Lower leg skin (tissue), 4 donors: Measurements from ENCODE around the gene EML1. TPM values are rescaled to one million over a fixed set of nuclear protein-coding genes. Genes with fewer than 3 reads are reported as not detected.
A peak's percentile ranks its signal among the peaks of the same experiment; 100 is the strongest.

Experiments
- DNase-seq, 2 donors: peaks; one replicate each; pipeline ENCODE4 v3.0.0-alpha.2; 2019; ENCODE audit warnings: low spot score in 2 of 2
- H3K4me3 ChIP-seq: fragments of 200-600 bp; sonication (generic); 2 replicates; pipeline ENCODE4 v1.5.1; 2017; ENCODE audit warnings: mild to moderate bottlenecking, low read depth; ENCODE audit not compliant: poor library complexity, severe bottlenecking
- CTCF ChIP-seq, 3 donors: fragments of 450-650 bp; IDR thresholded peaks; one replicate each; pipeline ENCODE4 v1.5.1; 2016; ENCODE audit warnings: antibody characterized with exemption in 3 of 3, mild to moderate bottlenecking in 3 of 3, moderate library complexity in 2 of 3
- POLR2A ChIP-seq, 2 donors: fragments of 450-650 bp; IDR thresholded peaks; one replicate each; pipeline ENCODE4 v1.6.1; 2016 to 2017; ENCODE audit warnings: antibody characterized with exemption in 2 of 2, mild to moderate bottlenecking in 1 of 2, moderate library complexity in 1 of 2
- WGBS, 2 donors: methylation state at CpG; one replicate each; pipeline ENCODE4 v1.1.5; 2018; 5-methylcytosine and 5-hydroxymethylcytosine counted together
- intact Hi-C: fragments of 100-400 bp; cut with DNase I; formaldehyde crosslinking; loops from one replicate; pipeline ENCODE4 v1.15.0; 2023; ENCODE audit warnings: low total_unique reads
- total RNA-seq, 4 donors: library from RNA; depleted of rRNA; stranded (reverse); fragments of >200 nt; gene quantifications; one replicate each; pipeline ENCODE4 v1.1.0, GENCODE V29; 2016

Gene EML1
- total RNA-seq, 4 donors from 2014 or later: 10.7 to 24.7 (median 21.3) TPM

GRCh38 chr14:99961826-99962518, 168.8 kb downstream of the EML1 start:
- H3K4me3 ChIP-seq: no peak overlapping the region
- 61 to 64% methylated on average over 18 of the region's 18 CpGs for WGBS, 2 donors
- DNase-seq: peak in 1 of 2 donors; percentile 52
- TF ChIP-seq POLR2A (IDR thresholded peaks at IDR 0.05): no peak
- TF ChIP-seq CTCF (IDR thresholded peaks at IDR 0.05): no peak
- intact Hi-C loops: no loop called here

DNA sequence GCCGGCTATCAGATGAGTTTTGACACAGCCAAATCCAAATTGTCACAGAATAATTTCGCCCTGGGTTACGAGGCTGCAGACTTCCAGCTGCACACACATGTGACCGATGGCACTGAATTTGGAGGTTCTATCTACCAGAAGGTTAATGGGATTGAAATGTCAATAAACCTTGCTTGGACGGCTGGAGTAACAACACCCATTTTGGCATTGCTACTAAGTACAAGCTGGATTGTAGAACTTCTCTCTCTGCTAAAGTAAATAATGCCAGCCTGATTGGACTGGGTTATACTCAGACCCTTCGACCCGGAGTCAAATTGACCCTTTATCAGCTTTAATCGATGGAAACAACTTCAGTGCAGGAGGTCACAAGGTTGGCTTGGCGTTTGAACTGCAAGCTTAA, 171.8 kb downstream of the EML1 start:
- no peak overlapping the region for H3K4me3 ChIP-seq
- DNase-seq: no peak
- intact Hi-C loops: no loop called here
- TF ChIP-seq POLR2A (IDR thresholded peaks at IDR 0.05): no peak
- TF ChIP-seq CTCF (IDR thresholded peaks at IDR 0.05): no peak
- WGBS, 2 donors: 90 to 93% methylated on average over 9 of the region's 9 CpGs

GRCh38 chr14:99966037-99966835, 173.0 kb downstream of the EML1 start:
- TF ChIP-seq CTCF (IDR thresholded peaks at IDR 0.05) (no peak), POLR2A (IDR thresholded peaks at IDR 0.05) (no peak)
- H3K4me3 ChIP-seq: no peak overlapping the region
- intact Hi-C loops: no loop called here
- DNase-seq: no peak
- WGBS, 2 donors: 93 to 94% methylated on average over 22 to 23 of the region's 23 CpGs

DNA sequence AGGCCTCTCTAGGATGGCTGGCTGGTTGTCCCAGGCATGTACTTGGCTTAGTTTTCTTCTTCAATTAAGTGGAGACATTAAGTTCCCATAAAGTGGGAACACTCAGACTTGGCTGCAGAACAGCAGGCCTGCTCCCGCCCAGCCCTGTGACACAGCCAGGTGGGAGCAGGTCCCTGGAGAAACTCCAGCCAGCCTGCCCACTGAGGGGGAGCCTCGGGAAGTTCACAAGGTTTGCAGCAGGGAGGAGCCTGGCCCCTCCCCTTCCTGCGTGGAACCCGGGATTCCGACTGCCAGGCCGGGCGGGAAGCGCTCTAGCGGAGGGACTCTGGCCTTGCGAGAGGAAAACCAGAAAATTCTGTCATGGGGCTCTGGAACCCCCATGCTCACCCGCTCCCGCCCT, 173.7 kb downstream of the EML1 start:
- TF ChIP-seq POLR2A (IDR thresholded peaks at IDR 0.05) (no peak), CTCF (IDR thresholded peaks at IDR 0.05) (no peak)
- 57 to 75% methylated on average over 10 to 12 of the region's 12 CpGs for WGBS, 2 donors
- intact Hi-C loops: no loop called here
- H3K4me3 ChIP-seq: no peak overlapping the region
- DNase-seq: no peak

DNA sequence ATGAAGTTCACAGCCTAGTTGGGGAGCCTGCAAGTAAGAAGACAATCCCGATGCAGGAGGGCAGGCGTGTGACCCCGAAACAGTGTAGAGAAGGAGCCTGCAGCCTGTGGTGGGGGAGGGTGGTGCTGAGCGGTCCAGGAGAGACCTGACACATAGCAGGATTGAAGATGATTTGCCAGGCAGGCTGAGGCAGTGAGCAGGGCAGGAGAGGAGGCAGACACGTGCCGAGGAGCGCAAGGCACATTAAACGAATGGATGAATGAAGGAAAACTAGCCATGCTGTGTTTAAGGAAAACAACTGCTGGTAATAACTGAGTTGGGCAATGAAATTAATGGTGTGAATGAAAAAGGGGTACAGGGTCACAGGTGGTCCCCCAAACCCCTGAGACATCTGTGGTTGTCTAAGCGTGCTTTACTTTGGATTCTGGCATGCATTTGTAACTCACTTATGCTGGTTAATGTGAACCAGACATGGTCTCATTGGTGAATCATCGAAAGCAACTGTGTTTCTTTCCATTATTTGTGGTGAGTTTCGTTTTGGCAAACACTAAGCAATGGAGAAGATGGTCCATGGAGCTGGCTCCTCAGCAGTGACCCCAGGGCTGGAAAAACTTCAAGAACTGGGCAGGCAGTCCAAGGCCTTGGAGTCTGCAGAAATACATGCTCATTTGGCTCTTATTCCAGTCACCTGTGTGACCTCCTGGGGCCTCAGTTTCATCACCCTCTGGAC, 175.1 kb downstream of the EML1 start:
- intact Hi-C loops: no loop called here
- TF ChIP-seq CTCF (IDR thresholded peaks at IDR 0.05) (no peak), POLR2A (IDR thresholded peaks at IDR 0.05) (no peak)
- 66 to 72% methylated on average over 11 of the region's 11 CpGs for WGBS, 2 donors
- DNase-seq: no peak
- H3K4me3 ChIP-seq: no peak overlapping the region
